Measurements from ENCODE around the gene ERV3-1.
"Not testable (repeated sequence)": the region's sequence is repeated elsewhere in the genome, so short reads cannot be mapped to it uniquely, and the experiment has no call there.

ERV3-1 gene

GRCh38 chr7:65006094-65006992, at the start of gene ERV3-1:
Gene ERV3-1, minus strand, starts transcription at chr7:65006687. Its CDS starts 13,661 bp downstream, at chr7:64993026.
- peak; percentile 97 for DNase-seq

GRCh38 chr7:65055786-65056185, 49.3 kb upstream of the ERV3-1 start:
- DNase-seq = not testable (repeated sequence)

GRCh38 chr7:65054466-65054994, 48.0 kb upstream of the ERV3-1 start:
- DNase-seq = not testable (repeated sequence)

GRCh38 chr7:65051654-65052053, 45.2 kb upstream of the ERV3-1 start:
- not testable (repeated sequence) for DNase-seq

- not testable (repeated sequence) for DNase-seq
Observed at GRCh38 chr7:65051139-65051538, 44.7 kb upstream of the ERV3-1 start.

GRCh38 chr7:65046329-65046728, 39.8 kb upstream of the ERV3-1 start:
- DNase-seq = not testable (repeated sequence)

GRCh38 chr7:65045589-65045988, 39.1 kb upstream of the ERV3-1 start:
- DNase-seq = not testable (repeated sequence)

GRCh38 chr7:65038767-65039166, 32.3 kb upstream of the ERV3-1 start:
- DNase-seq = peak; percentile 57

- peak; percentile 97 for DNase-seq
Observed at GRCh38 chr7:65037740-65038688, 31.5 kb upstream of the ERV3-1 start.

GRCh38 chr7:65036526-65036925, 30.0 kb upstream of the ERV3-1 start:
- DNase-seq = not testable (repeated sequence)

- not testable (repeated sequence) for DNase-seq
Observed at GRCh38 chr7:65035469-65035868, 29.0 kb upstream of the ERV3-1 start.

GRCh38 chr7:65034120-65034782, 27.8 kb upstream of the ERV3-1 start:
- not testable (repeated sequence) for DNase-seq

- not testable (repeated sequence) for DNase-seq
Observed at GRCh38 chr7:65033391-65033790, 26.9 kb upstream of the ERV3-1 start.

- not testable (repeated sequence) for DNase-seq
Observed at GRCh38 chr7:65025023-65025422, 18.5 kb upstream of the ERV3-1 start.

- not testable (repeated sequence) for DNase-seq
Observed at GRCh38 chr7:65020978-65021377, 14.5 kb upstream of the ERV3-1 start.

GRCh38 chr7:65009881-65010280, 3.4 kb upstream of the ERV3-1 start:
- not testable (repeated sequence) for DNase-seq

- DNase-seq = not testable (repeated sequence)
Observed at GRCh38 chr7:65009394-65009793, 2.9 kb upstream of the ERV3-1 start.

- DNase-seq = not testable (repeated sequence)
Observed at GRCh38 chr7:65007036-65007435, 549 bp upstream of the ERV3-1 start.

- DNase-seq = no peak
Observed at GRCh38 chr7:65004575-65004974, 1.9 kb downstream of the ERV3-1 start.

- no peak for DNase-seq
Observed at GRCh38 chr7:65002972-65003585, 3.4 kb downstream of the ERV3-1 start.

GRCh38 chr7:65001291-65001814, 5.1 kb downstream of the ERV3-1 start:
- no peak for DNase-seq
